Smooth muscle cell (in vitro differentiated cells): Measurements from ENCODE around the gene RAB15. TPM values are rescaled to one million over a fixed set of nuclear protein-coding genes. Genes with fewer than 3 reads are reported as not detected.

ENCODE experiments used
- DNase-seq: peaks from one replicate; lab custom pipeline; 2025; ENCODE audit not compliant: unreplicated experiment; lab: John Stamatoyannopoulos, UW
- H2AFZ ChIP-seq: fragments of 200-600 bp; sonication (generic); 2 replicates; pipeline ENCODE4 v1.6.0; 2016; ENCODE audit warnings: antibody characterized with exemption, low read depth, mild to moderate bottlenecking
- H3F3A ChIP-seq: fragments of 200-600 bp; sonication (generic); 2 replicates; pipeline ENCODE4 v1.6.0; 2017; ENCODE audit warnings: antibody characterized with exemption, low read depth
- H3K27ac ChIP-seq: fragments of 200-600 bp; sonication (generic); 2 replicates; pipeline ENCODE4 v1.5.1; 2016; ENCODE audit warnings: low read depth, mild to moderate bottlenecking
- H3K27me3 ChIP-seq: fragments of 200-600 bp; sonication (generic); 2 replicates; pipeline ENCODE4 v1.6.1; 2016; ENCODE audit warnings: low read depth, mild to moderate bottlenecking
- H3K36me3 ChIP-seq: fragments of 200-600 bp; sonication (generic); 2 replicates; pipeline ENCODE4 v1.5.1; 2016; ENCODE audit warnings: low read depth
- H3K4me1 ChIP-seq: fragments of 200-600 bp; sonication (generic); 2 replicates; pipeline ENCODE4 v1.5.1; 2016; ENCODE audit warnings: low read depth
- H3K4me2 ChIP-seq: fragments of 200-600 bp; sonication (generic); 2 replicates; pipeline ENCODE4 v1.6.0; 2016; ENCODE audit warnings: mild to moderate bottlenecking
- H3K4me3 ChIP-seq: fragments of 200-600 bp; sonication (generic); 2 replicates; pipeline ENCODE4 v1.5.1; 2016; ENCODE audit warnings: mild to moderate bottlenecking
- H3K79me2 ChIP-seq: fragments of 200-600 bp; sonication (generic); 2 replicates; pipeline ENCODE4 v1.6.0; 2016; ENCODE audit warnings: low read depth, mild to moderate bottlenecking
- H3K9ac ChIP-seq: fragments of 200-600 bp; sonication (generic); 2 replicates; pipeline ENCODE4 v1.6.0; 2016; ENCODE audit warnings: low read depth
- H3K9me3 ChIP-seq: fragments of 200-600 bp; sonication (generic); replicated peaks from 2 replicates; pipeline ENCODE4 v1.5.1; 2016; ENCODE audit warnings: low read depth
- H4K20me1 ChIP-seq: fragments of 200-600 bp; sonication (generic); 2 replicates; pipeline ENCODE4 v1.6.0; 2016; ENCODE audit warnings: low read depth
- WGBS: methylation state at CpG from one replicate; pipeline ENCODE4 v1.1.7; 2016; ENCODE audit warnings: low lambda C conversion rate; 5-methylcytosine and 5-hydroxymethylcytosine counted together
- polyA plus RNA-seq: library from polyadenylated mRNA; unstranded; fragments of >200 nt; fragmentation: Nextera tagmentation; extraction: Ambion mirVana; gene quantifications from 2 replicates; pipeline ENCODE4 v1.2.1, GENCODE V29; 2016
- total RNA-seq: library from RNA; depleted of rRNA; stranded (reverse); fragments of >200 nt; gene quantifications from 2 replicates; pipeline ENCODE4 v1.2.3, GENCODE V29; 2014
- TF ChIP-seq, protein P1 (sequence below): fragments of 200-600 bp; sonication (generic); IDR thresholded peaks from 2 replicates; pipeline ENCODE4 v1.5.1; 2017; ENCODE audit warnings: borderline replicate concordance, mild to moderate bottlenecking, antibody characterized with exemption; ENCODE audit not compliant: insufficient read depth, poor library complexity, severe bottlenecking

RAB15 gene
- total and polyA plus RNA-seq, 2 experiments from 2014 or later = 7.1 to 7.7 TPM

DNA sequence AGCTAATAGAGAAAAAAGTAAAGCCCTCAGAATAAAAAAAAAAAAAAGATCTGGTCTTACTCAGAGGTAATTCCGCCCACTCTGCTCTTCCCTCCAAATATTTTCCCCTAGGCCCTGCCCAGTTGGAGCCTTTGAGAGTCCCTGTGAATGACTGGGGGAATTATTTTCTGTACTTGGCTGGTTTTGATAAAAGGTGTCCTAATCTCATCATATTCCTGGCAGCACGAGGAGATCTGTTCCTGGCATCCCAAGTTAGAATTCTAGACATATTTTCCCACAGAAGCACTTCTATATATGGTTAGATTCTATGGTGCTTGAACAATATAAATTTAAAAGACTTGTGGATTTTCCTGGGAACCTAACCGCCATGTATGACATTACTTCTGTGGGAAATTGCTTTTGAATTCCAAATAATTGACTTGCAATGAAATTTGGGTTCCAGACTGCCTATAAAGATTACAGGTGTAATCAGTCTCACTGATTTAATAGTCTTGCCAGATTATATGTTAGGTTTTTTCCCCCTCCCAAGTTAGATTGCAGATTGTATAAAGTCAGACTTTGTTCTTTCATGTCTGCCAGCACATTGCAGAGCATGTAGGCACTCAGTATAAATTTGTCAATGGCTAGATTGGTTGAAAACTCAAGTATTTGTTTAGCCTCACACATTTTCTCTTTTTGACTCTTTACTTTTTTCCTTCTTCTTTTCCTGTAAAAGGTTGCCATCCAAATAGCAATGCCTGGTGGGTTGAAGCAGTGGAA is 41.9 kb downstream of the RAB15 start:
- Histone ChIP-seq H3K9ac (no peak overlapping the region), H3K4me2 (no peak overlapping the region), H4K20me1 (peaks cover 60% of the 10 kb centered on the region), H3K4me3 (no peak overlapping the region), H3K27me3 (no peaks in the 10 kb centered on the region), H3K27ac (no peak overlapping the region), H3K4me1 (no peaks in the 10 kb centered on the region), H3K79me2 (no peaks in the 10 kb centered on the region), H2AFZ (no peak overlapping the region), H3K9me3 (no peaks in the 10 kb centered on the region), H3K36me3 (peaks cover 18% of the 10 kb centered on the region), H3F3A (no peaks in the 10 kb centered on the region)
- 94% methylated on average over 3 of the region's 3 CpGs for WGBS
- DNase-seq = no peak
- TF ChIP-seq, protein P1, sequence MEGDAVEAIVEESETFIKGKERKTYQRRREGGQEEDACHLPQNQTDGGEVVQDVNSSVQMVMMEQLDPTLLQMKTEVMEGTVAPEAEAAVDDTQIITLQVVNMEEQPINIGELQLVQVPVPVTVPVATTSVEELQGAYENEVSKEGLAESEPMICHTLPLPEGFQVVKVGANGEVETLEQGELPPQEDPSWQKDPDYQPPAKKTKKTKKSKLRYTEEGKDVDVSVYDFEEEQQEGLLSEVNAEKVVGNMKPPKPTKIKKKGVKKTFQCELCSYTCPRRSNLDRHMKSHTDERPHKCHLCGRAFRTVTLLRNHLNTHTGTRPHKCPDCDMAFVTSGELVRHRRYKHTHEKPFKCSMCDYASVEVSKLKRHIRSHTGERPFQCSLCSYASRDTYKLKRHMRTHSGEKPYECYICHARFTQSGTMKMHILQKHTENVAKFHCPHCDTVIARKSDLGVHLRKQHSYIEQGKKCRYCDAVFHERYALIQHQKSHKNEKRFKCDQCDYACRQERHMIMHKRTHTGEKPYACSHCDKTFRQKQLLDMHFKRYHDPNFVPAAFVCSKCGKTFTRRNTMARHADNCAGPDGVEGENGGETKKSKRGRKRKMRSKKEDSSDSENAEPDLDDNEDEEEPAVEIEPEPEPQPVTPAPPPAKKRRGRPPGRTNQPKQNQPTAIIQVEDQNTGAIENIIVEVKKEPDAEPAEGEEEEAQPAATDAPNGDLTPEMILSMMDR = no peak

DNA sequence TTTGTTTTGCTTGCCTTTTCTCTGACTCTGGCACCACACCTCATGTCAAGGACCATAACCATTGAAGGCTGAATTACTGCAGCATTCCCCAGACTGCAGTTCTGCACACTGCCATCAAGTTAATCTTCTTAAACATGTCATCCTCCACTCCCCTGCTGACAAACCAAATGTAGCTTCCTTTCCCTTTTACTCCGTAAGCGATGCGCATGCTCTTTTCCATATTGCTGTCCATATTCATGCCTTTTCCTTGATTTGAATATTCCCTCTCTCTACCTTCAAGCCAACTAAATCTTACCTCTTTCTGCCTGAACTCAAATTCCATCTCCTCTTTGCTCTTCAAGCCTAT is 43.1 kb downstream of the RAB15 start:
- no peaks in the 10 kb centered on the region for H3K9me3 ChIP-seq
- TF ChIP-seq, protein P1 = no peak
- no peak for DNase-seq
- no peaks in the 10 kb centered on the region for H3K27me3 ChIP-seq
- H4K20me1 ChIP-seq = peaks cover 61% of the 10 kb centered on the region
- WGBS = 95% methylated on average over 3 of the region's 3 CpGs
- H3K79me2 ChIP-seq = peaks cover 5% of the 10 kb centered on the region
- H3K9ac ChIP-seq = no peak overlapping the region
- H2AFZ ChIP-seq = no peak overlapping the region
- H3K4me2 ChIP-seq = no peak overlapping the region
- peaks cover 25% of the 10 kb centered on the region for H3K36me3 ChIP-seq
- H3F3A ChIP-seq = no peaks in the 10 kb centered on the region
- H3K27ac ChIP-seq = no peak overlapping the region
- H3K4me3 ChIP-seq = no peak overlapping the region
- H3K4me1 ChIP-seq = no peaks in the 10 kb centered on the region

DNA sequence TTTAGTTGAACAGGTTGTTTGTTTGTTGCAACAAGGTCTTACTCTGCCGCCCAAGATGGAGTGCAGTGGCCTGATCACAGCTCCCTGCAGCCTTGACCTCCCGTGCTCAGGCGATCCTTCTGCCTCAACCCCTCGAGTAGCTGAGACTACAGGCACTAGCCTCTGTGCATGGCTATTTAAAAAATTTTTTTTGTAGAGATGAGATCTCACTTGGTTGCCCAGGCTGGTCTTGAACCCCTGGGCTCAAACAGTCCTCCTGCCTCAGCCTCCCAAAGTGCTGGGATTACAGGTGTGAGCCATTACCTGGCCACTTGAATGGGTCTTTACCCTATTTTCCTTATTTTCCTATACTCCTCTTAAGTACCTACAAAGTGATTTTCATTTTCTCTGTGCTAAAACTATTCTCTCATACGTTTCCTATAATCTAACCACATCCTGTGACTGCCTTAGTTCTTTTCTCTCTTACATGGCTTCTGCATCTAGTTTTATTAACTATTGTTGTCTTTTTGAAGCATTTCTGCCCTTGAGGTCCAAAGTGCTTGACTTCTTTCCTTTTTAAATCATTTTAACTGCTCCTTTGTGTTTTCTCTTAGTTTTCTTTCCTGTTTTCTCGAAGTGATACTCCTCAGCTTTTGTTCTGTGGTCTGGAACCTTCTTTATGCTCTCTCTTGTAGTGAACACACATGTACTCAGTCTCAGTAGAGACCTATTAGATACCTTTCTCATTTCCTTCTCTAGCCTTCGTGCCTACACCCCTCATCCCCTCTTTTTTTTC is 43.7 kb downstream of the RAB15 start:
- no peak overlapping the region for H3K27ac ChIP-seq
- H3K9ac ChIP-seq = no peak overlapping the region
- peaks cover 5% of the 10 kb centered on the region for H3K79me2 ChIP-seq
- no peaks in the 10 kb centered on the region for H3K9me3 ChIP-seq
- TF ChIP-seq, protein P1 = no peak
- H3K4me1 ChIP-seq = no peaks in the 10 kb centered on the region
- no peaks in the 10 kb centered on the region for H3K27me3 ChIP-seq
- H4K20me1 ChIP-seq = peaks cover 61% of the 10 kb centered on the region
- no peaks in the 10 kb centered on the region for H3F3A ChIP-seq
- H3K4me2 ChIP-seq = no peak overlapping the region
- H3K36me3 ChIP-seq = peaks cover 25% of the 10 kb centered on the region
- H3K4me3 ChIP-seq = no peak overlapping the region
- no peak overlapping the region for H2AFZ ChIP-seq
- WGBS = 94% methylated on average over 7 of the region's 7 CpGs
- no peak for DNase-seq
